Panc1 (cell line): ENCODE data around the gene ATP8B3. TPM values are rescaled to one million over a fixed set of nuclear protein-coding genes. Genes with fewer than 3 reads are reported as not detected.

Experiments used
- ATAC-seq: fragments of 200-7000 bp; cut with Tn5 transposase; 2 replicates; pipeline ENCODE4 v1.9.1; 2020; ENCODE audit warnings: mild to moderate bottlenecking, moderate library complexity
- BruUV-seq: library from RNA; stranded (reverse); fragments of 400-500 nt; replicated peaks from 2 replicates; lab custom pipeline; 2021; lab: Mats Ljungman, UMichigan
- CTCF ChIA-PET: fragments of 300-600 bp; sonication (Branson Sonifier 250); formaldehyde crosslinking; loops from one replicate; lab custom pipeline; 2022; ENCODE audit warnings: antibody characterized with exemption; lab: Charles Lee
- POLR2A ChIA-PET: fragments of 300-600 bp; sonication (Branson Sonifier 250); formaldehyde crosslinking; loops from one replicate; lab custom pipeline; 2022; ENCODE audit warnings: antibody characterized with exemption; lab: Charles Lee
- DNase-seq: peaks from one replicate; pipeline ENCODE4 v3.0.0-alpha.2; 2010; ENCODE audit warnings: low read depth, low spot score
- H3K27ac ChIP-seq: 2 replicates; pipeline ENCODE4 v1.5.1; 2011; ENCODE audit warnings: mild to moderate bottlenecking, low read length, inconsistent platforms
- H3K27me3 ChIP-seq: fragments of 200-500 bp; sonication (Bioruptor generic); 2 replicates; pipeline ENCODE4 v1.6.0; 2014; ENCODE audit warnings: low read length, inconsistent platforms; ENCODE audit not compliant: control insufficient read depth, insufficient read depth
- H3K36me3 ChIP-seq: fragments of 200-500 bp; sonication (Bioruptor generic); 2 replicates; pipeline ENCODE4 v1.5.1; 2014; ENCODE audit warnings: inconsistent platforms, mild to moderate bottlenecking, low read length, moderate library complexity; ENCODE audit not compliant: control insufficient read depth, insufficient read depth
- H3K4me1 ChIP-seq: 2 replicates; pipeline ENCODE4 v1.5.1; 2011; ENCODE audit warnings: inconsistent platforms, mild to moderate bottlenecking, low read length, moderate library complexity; ENCODE audit not compliant: control insufficient read depth, insufficient read depth
- H3K4me3 ChIP-seq, 2 experiments: 2 replicates each; pipeline ENCODE4 v1.5.1; 2011 to 2012; ENCODE audit warnings: low read depth in 2 of 2, low read length in 2 of 2, mild to moderate bottlenecking in 2 of 2, inconsistent platforms in 1 of 2, moderate library complexity in 1 of 2
- H3K9me3 ChIP-seq: fragments of 200-500 bp; sonication (Bioruptor generic); 2 replicates; pipeline ENCODE4 v1.5.1; 2014; ENCODE audit warnings: low read depth, mild to moderate bottlenecking, inconsistent platforms, low read length, moderate library complexity; ENCODE audit not compliant: control insufficient read depth, insufficient read depth
- CTCF ChIP-seq: fragments of 450-650 bp; IDR thresholded peaks from 2 replicates; pipeline ENCODE4 v1.5.1; 2017; ENCODE audit warnings: mild to moderate bottlenecking
- POLR2AphosphoS5 ChIP-seq: IDR thresholded peaks from 2 replicates; pipeline ENCODE4 v1.6.1; 2012; ENCODE audit warnings: mild to moderate bottlenecking, low read depth, low read length, moderate library complexity
- REST ChIP-seq, 2 experiments: IDR thresholded peaks; 2 replicates each; pipeline ENCODE4 v1.6.1; 2011 to 2012; ENCODE audit warnings: low read depth in 2 of 2, control low read depth in 1 of 2, low read length in 1 of 2, mild to moderate bottlenecking in 1 of 2, moderate library complexity in 1 of 2; ENCODE audit not compliant: insufficient read depth in 1 of 2
- SIN3A ChIP-seq: IDR thresholded peaks from 2 replicates; pipeline ENCODE4 v1.6.1; 2012; ENCODE audit warnings: low read depth, mild to moderate bottlenecking, low read length, moderate library complexity, borderline replicate concordance; ENCODE audit not compliant: insufficient read depth
- TCF7L2 ChIP-seq: IDR thresholded peaks from 2 replicates; pipeline ENCODE4 v1.6.1; 2011; ENCODE audit warnings: mild to moderate bottlenecking, low read depth, low read length, inconsistent platforms
- in situ Hi-C: cut with HindIII; loops from 2 replicates; pipeline ENCODE4 v1.10.0; 2016; ENCODE audit warnings: low sequenced_read_pairs, low pct_unique_long_range_greater_than_20kb
- intact Hi-C: fragments of 100-400 bp; cut with micrococcal nuclease; formaldehyde crosslinking; loops from one replicate; pipeline ENCODE4 v1.10.0; 2022; ENCODE audit not compliant: unreplicated experiment
- total RNA-seq: library from RNA; stranded (reverse); gene quantifications from one replicate; pipeline ENCODE4 v1.2.1, GENCODE V29; 2021; ENCODE audit not compliant: unreplicated experiment

ATP8B3 gene
- total RNA-seq, 1 experiment from 2014 or later = 67.7 TPM

- Histone ChIP-seq H3K4me3 (no peak overlapping the region), H3K4me1 (no peaks in the 10 kb centered on the region), H3K9me3 (no peaks in the 10 kb centered on the region), H3K27ac (no peak overlapping the region), H3K36me3 (no peaks in the 10 kb centered on the region), H3K27me3 (no peaks in the 10 kb centered on the region)
- ATAC-seq (no peak), DNase-seq (no peak)
- CTCF ChIA-PET = no interaction called here
- POLR2A ChIA-PET = interaction anchor here (0.7 kb wide), 1 partner anchor 114 kb away, joined by 3 read pairs; no protein-coding TSS in a partner anchor
- in situ Hi-C loops (no loop called here), intact Hi-C loops (no loop called here)
- TF ChIP-seq POLR2AphosphoS5 (no peak), TCF7L2 (no peak)
- BruUV-seq = no TSS peak
Measured at GRCh38 chr19:1786668-1787067, 25.4 kb downstream of the ATP8B3 start.

GRCh38 chr19:1785310-1785709 is 26.8 kb downstream of the ATP8B3 start:
- H3K36me3 ChIP-seq = no peaks in the 10 kb centered on the region
- TF ChIP-seq POLR2AphosphoS5 (no peak), TCF7L2 (no peak), SIN3A (no peak), CTCF (no peak), REST (IDR thresholded peaks at IDR 0.05; ENCODE audit: insufficient read depth in 1 of 2, low read depth in 2 of 2, low read length in 1 of 2) (no peak)
- no TSS peak for BruUV-seq
- intact Hi-C loops (no loop called here), in situ Hi-C loops (no loop called here)
- POLR2A ChIA-PET = no interaction called here
- H3K27me3 ChIP-seq = no peaks in the 10 kb centered on the region
- H3K27ac ChIP-seq = no peak overlapping the region
- no peak overlapping the region for H3K4me3 ChIP-seq
- CTCF ChIA-PET = interaction anchor here (0.6 kb wide), 1 partner anchor 10 kb away, joined by 4 read pairs; no protein-coding TSS in a partner anchor
- no peak for ATAC-seq
- H3K9me3 ChIP-seq = no peaks in the 10 kb centered on the region
- DNase-seq = no peak
- H3K4me1 ChIP-seq = peaks cover 5% of the 10 kb centered on the region

- H3K9me3 ChIP-seq = no peaks in the 10 kb centered on the region
- CTCF ChIA-PET = no interaction called here
- no peak overlapping the region for H3K4me3 ChIP-seq
- H3K27ac ChIP-seq = no peak overlapping the region
- peaks cover 18% of the 10 kb centered on the region for H3K4me1 ChIP-seq
- POLR2A ChIA-PET = no interaction called here
- BruUV-seq = no TSS peak
- H3K36me3 ChIP-seq = no peaks in the 10 kb centered on the region
- in situ Hi-C loops (no loop called here), intact Hi-C loops (no loop called here)
- ATAC-seq = no peak
- DNase-seq = no peak
- H3K27me3 ChIP-seq = no peaks in the 10 kb centered on the region
- TF ChIP-seq POLR2AphosphoS5 (no peak), SIN3A (no peak), CTCF (no peak), REST (IDR thresholded peaks at IDR 0.05; ENCODE audit: insufficient read depth in 1 of 2, low read depth in 2 of 2, low read length in 1 of 2) (no peak), TCF7L2 (no peak)
Measured at GRCh38 chr19:1783874-1784273, 28.2 kb downstream of the ATP8B3 start.
